Liver (tissue), 9 donors: ENCODE data around the gene PARN. TPM values are rescaled to one million over a fixed set of nuclear protein-coding genes. Genes with fewer than 3 reads are reported as not detected.
A peak's percentile ranks its signal among the peaks of the same experiment; 100 is the strongest.

Source experiments
- DNase-seq: peaks from one replicate; pipeline ENCODE4 v3.0.0-alpha.2; 2017; ENCODE audit warnings: low spot score
- H3K27ac ChIP-seq, 2 donors: one replicate each; pipeline ENCODE4 v1.7.0; 2013; ENCODE audit warnings: inconsistent platforms in 2 of 2, low read length in 2 of 2, control low read depth in 1 of 2, low read depth in 1 of 2, mild to moderate bottlenecking in 1 of 2
- H3K27me3 ChIP-seq, 4 donors: one replicate each; pipeline versions ENCODE4 v1.6.1 to v1.7.0; 2013; ENCODE audit warnings: low read length in 3 of 4, inconsistent platforms in 1 of 4, mild to moderate bottlenecking in 1 of 4, moderate library complexity in 1 of 4; ENCODE audit not compliant: control insufficient read depth in 4 of 4, insufficient read depth in 4 of 4
- H3K36me3 ChIP-seq, 4 donors: one replicate each; pipeline versions ENCODE4 v1.6.1 to v1.7.0; 2013; ENCODE audit warnings: low read length in 3 of 4, mild to moderate bottlenecking in 3 of 4, low read depth in 1 of 4, moderate library complexity in 1 of 4; ENCODE audit not compliant: control insufficient read depth in 4 of 4, insufficient read depth in 3 of 4
- H3K4me1 ChIP-seq, 4 donors: one replicate each; pipeline versions ENCODE4 v1.6.1 to v1.7.0; 2013; ENCODE audit warnings: low read length in 3 of 4, mild to moderate bottlenecking in 3 of 4, moderate library complexity in 1 of 4; ENCODE audit not compliant: control insufficient read depth in 4 of 4, insufficient read depth in 4 of 4
- H3K4me3 ChIP-seq, 3 donors: one replicate each; pipeline versions ENCODE4 v1.6.1 to v1.7.0; 2013; ENCODE audit warnings: low read length in 3 of 3, control low read depth in 1 of 3, low read depth in 1 of 3, mild to moderate bottlenecking in 1 of 3
- H3K9ac ChIP-seq, 2 donors: one replicate each; pipeline ENCODE4 v1.7.0; 2013; ENCODE audit warnings: low read length in 2 of 2, mild to moderate bottlenecking in 2 of 2, moderate library complexity in 2 of 2, control low read depth in 1 of 2, low read depth in 1 of 2
- H3K9me3 ChIP-seq, 4 donors: one replicate each; pipeline versions ENCODE4 v1.6.1 to v1.7.0; 2013; ENCODE audit warnings: low read length in 3 of 4; ENCODE audit not compliant: control insufficient read depth in 4 of 4
- ATF3 ChIP-seq: IDR thresholded peaks from 2 replicates; pipeline ENCODE4 v1.6.1; 2016; ENCODE audit warnings: antibody characterized with exemption
- CTCF ChIP-seq: fragments of 150-350 bp; IDR thresholded peaks from 2 replicates; pipeline ENCODE4 v1.5.1; 2017; ENCODE audit warnings: improper control_type of control experiment, low read depth, low read length; ENCODE audit not compliant: missing input control
- EGR1 ChIP-seq, 2 donors: IDR thresholded peaks; 2 replicates each; pipeline ENCODE4 v1.6.1; 2016 to 2018; ENCODE audit warnings: antibody characterized with exemption in 2 of 2, low read depth in 2 of 2
- FOXA1 ChIP-seq: IDR thresholded peaks from 2 replicates; pipeline ENCODE4 v1.6.1; 2016; ENCODE audit warnings: antibody characterized with exemption
- FOXA2 ChIP-seq: IDR thresholded peaks from 2 replicates; pipeline ENCODE4 v1.6.1; 2016; ENCODE audit warnings: antibody characterized with exemption
- GABPA ChIP-seq, 2 donors: IDR thresholded peaks in 1 of 2; conservative IDR thresholded peaks in 1 of 2; 2 replicates each; pipeline ENCODE4 v1.6.1; 2016; ENCODE audit warnings: antibody characterized with exemption in 2 of 2, mild to moderate bottlenecking in 1 of 2, moderate library complexity in 1 of 2
- HNF4A ChIP-seq, 2 donors: conservative IDR thresholded peaks; 2 replicates each; pipeline ENCODE4 v1.6.1; 2016; ENCODE audit warnings: antibody characterized with exemption in 2 of 2, mild to moderate bottlenecking in 2 of 2
- HNF4G ChIP-seq: IDR thresholded peaks from 2 replicates; pipeline ENCODE4 v1.6.1; 2016; ENCODE audit warnings: antibody characterized with exemption
- JUND ChIP-seq, 2 donors: IDR thresholded peaks; 2 replicates each; pipeline ENCODE4 v1.6.1; 2016; ENCODE audit warnings: antibody characterized with exemption in 2 of 2
- MAX ChIP-seq: IDR thresholded peaks from 2 replicates; pipeline ENCODE4 v1.6.1; 2016; ENCODE audit warnings: antibody characterized with exemption
- NR2F2 ChIP-seq: IDR thresholded peaks from 2 replicates; pipeline ENCODE4 v1.6.1; 2016; ENCODE audit warnings: antibody characterized with exemption
- RAD21 ChIP-seq, 2 donors: IDR thresholded peaks; 2 replicates each; pipeline ENCODE4 v1.6.1; 2016; ENCODE audit warnings: antibody characterized with exemption in 2 of 2, mild to moderate bottlenecking in 2 of 2
- REST ChIP-seq: IDR thresholded peaks from 2 replicates; pipeline ENCODE4 v1.6.1; 2016; ENCODE audit warnings: antibody characterized with exemption, mild to moderate bottlenecking
- RXRA ChIP-seq, 2 donors: IDR thresholded peaks; 2 replicates each; pipeline ENCODE4 v1.6.1; 2017 to 2018; ENCODE audit warnings: antibody characterized with exemption in 2 of 2, mild to moderate bottlenecking in 1 of 2
- SP1 ChIP-seq: IDR thresholded peaks from 2 replicates; pipeline ENCODE4 v1.6.1; 2018; ENCODE audit warnings: antibody characterized with exemption, mild to moderate bottlenecking
- TAF1 ChIP-seq: conservative IDR thresholded peaks from 2 replicates; pipeline ENCODE4 v1.6.1; 2016; ENCODE audit warnings: antibody characterized with exemption, mild to moderate bottlenecking
- YY1 ChIP-seq: IDR thresholded peaks from 2 replicates; pipeline ENCODE4 v1.6.1; 2016; ENCODE audit warnings: antibody characterized with exemption, mild to moderate bottlenecking
- WGBS: extraction: QIAGEN DNeasy Blood & Tissue Kit; methylation state at CpG from one replicate; pipeline ENCODE4 v1.1.7; 2013; 5-methylcytosine and 5-hydroxymethylcytosine counted together
- polyA plus RNA-seq, 2 donors: library from polyadenylated mRNA; stranded (reverse) in 1 of 2; unstranded in 1 of 2; fragments of 200-250 nt in 1 of 2; fragments of >200 nt in 1 of 2; fragmentation: Nextera tagmentation in 1 of 2; extraction: Ambion mirVana in 1 of 2; gene quantifications; one replicate each; pipeline versions ENCODE4 v1.2.1 to v1.2.3, GENCODE V29; 2013 to 2015
- total RNA-seq, 2 donors: library from RNA; depleted of rRNA; stranded (reverse); fragments of >200 nt; gene quantifications; one replicate each; pipeline ENCODE4 v1.2.3, GENCODE V29; 2014
- TF ChIP-seq, protein P1 (sequence below): IDR thresholded peaks from 2 replicates; pipeline ENCODE4 v1.6.1; 2016; ENCODE audit warnings: antibody characterized with exemption
- donor health status: healthy.
- donor health status: healthy.
- donor health status: healthy.
- donor health status: healthy.
- donor health status: healthy.

PARN gene
- total and polyA plus RNA-seq, 4 donors: 7.9 to 19.7 (median 9.7) TPM

- H3K27ac ChIP-seq: no peak overlapping the region
- TF ChIP-seq TAF1 (no peak), HNF4A (conservative IDR thresholded peaks at IDR 0.05) (peak in 1 of 2 donors; percentile 26), FOXA1 (no peak), HNF4G (no peak), GABPA (IDR thresholded peaks at IDR 0.05 in 1 of 2, conservative IDR thresholded peaks at IDR 0.05 in 1 of 2) (no peak), MAX (no peak), RAD21 (IDR thresholded peaks at IDR 0.05) (no peak), SP1 (peak; percentile 16), RXRA (IDR thresholded peaks at IDR 0.05) (peak in 1 of 2 donors; percentile 52), CTCF (no peak), ATF3 (no peak), YY1 (no peak), FOXA2 (peak; percentile 56), NR2F2 (no peak), REST (no peak), EGR1 (IDR thresholded peaks at IDR 0.05; ENCODE audit: low read depth in 2 of 2) (peak in 1 of 2 donors; percentile 38), JUND (IDR thresholded peaks at IDR 0.05) (peak in 1 of 2 donors; percentile 53)
- TF ChIP-seq, protein P1, sequence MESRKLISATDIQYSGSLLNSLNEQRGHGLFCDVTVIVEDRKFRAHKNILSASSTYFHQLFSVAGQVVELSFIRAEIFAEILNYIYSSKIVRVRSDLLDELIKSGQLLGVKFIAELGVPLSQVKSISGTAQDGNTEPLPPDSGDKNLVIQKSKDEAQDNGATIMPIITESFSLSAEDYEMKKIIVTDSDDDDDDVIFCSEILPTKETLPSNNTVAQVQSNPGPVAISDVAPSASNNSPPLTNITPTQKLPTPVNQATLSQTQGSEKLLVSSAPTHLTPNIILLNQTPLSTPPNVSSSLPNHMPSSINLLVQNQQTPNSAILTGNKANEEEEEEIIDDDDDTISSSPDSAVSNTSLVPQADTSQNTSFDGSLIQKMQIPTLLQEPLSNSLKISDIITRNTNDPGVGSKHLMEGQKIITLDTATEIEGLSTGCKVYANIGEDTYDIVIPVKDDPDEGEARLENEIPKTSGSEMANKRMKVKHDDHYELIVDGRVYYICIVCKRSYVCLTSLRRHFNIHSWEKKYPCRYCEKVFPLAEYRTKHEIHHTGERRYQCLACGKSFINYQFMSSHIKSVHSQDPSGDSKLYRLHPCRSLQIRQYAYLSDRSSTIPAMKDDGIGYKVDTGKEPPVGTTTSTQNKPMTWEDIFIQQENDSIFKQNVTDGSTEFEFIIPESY: no peak
- no peak overlapping the region for H3K9ac ChIP-seq
- no peak overlapping the region for H3K4me3 ChIP-seq
- H3K4me1 ChIP-seq: peaks cover 2 to 31% (median 14%) of the 10 kb centered on the region in 4 donors
- H3K36me3 ChIP-seq: no peaks in the 10 kb centered on the region
- no peaks in the 10 kb centered on the region for H3K9me3 ChIP-seq
- DNase-seq: no peak
- 62% methylated on average over 2 of the region's 2 CpGs for WGBS
- H3K27me3 ChIP-seq: no peaks in the 10 kb centered on the region
Measured at GRCh38 chr16:14505846-14506245, 124.2 kb downstream of the PARN start.
